SK-N-MC (cell line): ENCODE data around the gene AGTPBP1.

Experiments used
- EZH2 ChIP-seq: fragments of 200-600 bp; sonication (generic); IDR thresholded peaks from one replicate; pipeline ENCODE4 v1.6.1; 2017; ENCODE audit warnings: antibody characterized with exemption
- POLR2AphosphoS5 ChIP-seq: IDR thresholded peaks from 2 replicates; pipeline ENCODE4 v1.6.1; 2012; ENCODE audit warnings: mild to moderate bottlenecking, low read depth, low read length, borderline replicate concordance

DNA sequence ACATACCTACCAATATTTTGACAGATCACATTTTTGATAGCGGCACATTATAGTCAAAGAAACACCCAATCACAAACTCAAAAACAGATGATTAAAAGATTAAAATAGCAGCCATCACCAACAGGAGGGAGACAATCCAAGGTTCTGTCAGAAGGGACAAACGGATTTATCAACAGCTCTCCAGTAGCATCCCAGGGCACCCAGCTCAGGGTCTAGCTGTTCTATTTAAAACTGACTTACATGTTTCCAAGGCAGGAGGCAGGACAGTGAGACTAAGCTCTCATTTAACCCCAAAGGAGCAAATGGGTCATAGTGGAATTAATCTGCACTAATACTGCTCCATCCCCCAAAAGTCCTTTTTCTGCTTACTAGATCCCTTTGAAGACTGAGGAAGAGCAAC is 3.2 kb downstream of the AGTPBP1 start:
- TF ChIP-seq POLR2AphosphoS5 (no peak), EZH2 (no peak)
